Measurements from ENCODE around the gene AP2S1. TPM values are rescaled to one million over a fixed set of nuclear protein-coding genes. Genes with fewer than 3 reads are reported as not detected.

The AP2S1 gene
- total and polyA plus RNA-seq, 2 of the 8 experiments (the other 6 are each of a cell fraction or from before 2014, with no cell fraction given), result 195 to 211 TPM

- no peak for FAIRE-seq
- no peak overlapping the region for H2AK5ac ChIP-seq (ENCODE audit: low read depth, low read length)
- no peak overlapping the region for H3K4me3 ChIP-seq (ENCODE audit: extremely low read depth in 1 of 4, insufficient read depth in 2 of 4, low read depth in 3 of 4, low read length in 4 of 4)
- peaks cover 1% of the 10 kb centered on the region; the same call in 1 of the 2 replicates for H3K23me2 ChIP-seq (ENCODE audit: low read depth, low read length)
- no peak overlapping the region for H4K8ac ChIP-seq (ENCODE audit: extremely low read depth, insufficient read depth, low read length)
- TF ChIP-seq JUN (IDR thresholded peaks at IDR 0.05; ENCODE audit: low read depth, low read length) (no peak), CEBPB (IDR thresholded peaks at IDR 0.05; ENCODE audit: low read depth, low read length) (no peak), KDM1A (IDR thresholded peaks at IDR 0.05; ENCODE audit: borderline replicate concordance, low read length) (no peak), SP4 (IDR thresholded peaks at IDR 0.05; ENCODE audit: low read length) (no peak), SP2 (IDR thresholded peaks at IDR 0.05; ENCODE audit: low read length) (no peak), BCL11A (IDR thresholded peaks at IDR 0.05; ENCODE audit: low read depth in 2 of 2, low read length in 2 of 2) (no peak), EGR1 (IDR thresholded peaks at IDR 0.05; ENCODE audit: borderline replicate concordance, low read depth, low read length) (no peak), EP300 (IDR thresholded peaks at IDR 0.05; ENCODE audit: borderline replicate concordance in 1 of 2, low read depth in 2 of 2, low read length in 2 of 2) (no peak), JUND (IDR thresholded peaks at IDR 0.05; ENCODE audit: low read length) (no peak), POLR2A (IDR thresholded peaks at IDR 0.05; ENCODE audit: control extremely low read depth in 1 of 2, low read depth in 2 of 2, low read length in 2 of 2) (no peak), MAX (IDR thresholded peaks at IDR 0.05) (no peak), TCF12 (IDR thresholded peaks at IDR 0.05; ENCODE audit: low read depth, low read length) (no peak), POLR2AphosphoS5 (IDR thresholded peaks at IDR 0.05; ENCODE audit: low read depth, low read length) (no peak)
- no peak overlapping the region for H2BK12ac ChIP-seq (ENCODE audit: low read depth, low read length)
- 0 out of 2 replicates have a peak overlapping the region, but pooled peaks have one; percentile 40 for H2BK15ac ChIP-seq (ENCODE audit: low read length)
- no peak overlapping the region for H3K9ac ChIP-seq (replicated peaks in 1 of 4; ENCODE audit: extremely low read depth in 1 of 4, low read depth in 3 of 4, low read length in 3 of 4)
- no peak overlapping the region for H3K27ac ChIP-seq (ENCODE audit: low read depth, low read length)
- H4K5ac ChIP-seq (ENCODE audit: insufficient read length, low read depth, low read length), result no peak overlapping the region
- no peak for DNase-seq (ENCODE audit: low read depth in 1 of 2, low spot score in 2 of 2)
- H3K79me1 ChIP-seq (ENCODE audit: low read depth, low read length), result no peaks in the 10 kb centered on the region
- no peak overlapping the region for H2BK20ac ChIP-seq (ENCODE audit: low read length)
- H3K4ac ChIP-seq (replicated peaks; ENCODE audit: insufficient read length, low read depth, low read length), result no peak overlapping the region
- H3K79me2 ChIP-seq (ENCODE audit: control insufficient read depth in 1 of 2, insufficient read depth in 2 of 2, low read length in 2 of 2), result no peaks in the 10 kb centered on the region
- no peak overlapping the region for H3K18ac ChIP-seq (ENCODE audit: extremely low read depth, low read length)
- H4K91ac ChIP-seq (replicated peaks; ENCODE audit: insufficient read length, low read length), result no peak overlapping the region
- H2BK120ac ChIP-seq (replicated peaks; ENCODE audit: low read depth, low read length), result no peak overlapping the region
- H3K56ac ChIP-seq (replicated peaks; ENCODE audit: insufficient read length, low read depth, low read length), result no peak overlapping the region
- no peak overlapping the region for H3K23ac ChIP-seq (ENCODE audit: insufficient read length)
- no peaks in the 10 kb centered on the region for H3K9me3 ChIP-seq (ENCODE audit: insufficient read depth in 2 of 2, low read depth in 1 of 2, low read length in 1 of 2)
- no peak overlapping the region for H2AFZ ChIP-seq (ENCODE audit: low read length)
- no peaks in the 10 kb centered on the region for H3K36me3 ChIP-seq (ENCODE audit: control insufficient read depth in 2 of 4, insufficient read depth in 4 of 4, low read length in 3 of 4)
- CTCF ChIA-PET (ENCODE audit: partially characterized antibody), result interaction anchor here (1.1 to 2.1 kb wide), 4 partner anchors 15 to 71 kb away, joined by 3 to 7 read pairs (median 4); no protein-coding TSS in a partner anchor
- no peak overlapping the region for H3K14ac ChIP-seq (ENCODE audit: insufficient read length)
- H3K4me1 ChIP-seq (replicated peaks in 1 of 4; ENCODE audit: control insufficient read depth in 3 of 4, insufficient read depth in 4 of 4, low read length in 3 of 4), result peaks cover 0 to 2% (median 0%) of the 10 kb centered on the region in 4 experiments; a peak in 1 of 7 replicates
- POLR2A ChIA-PET (ENCODE audit: partially characterized antibody), result interaction anchor here (1.4 to 8.3 kb wide), 3 partner anchors 15 to 52 kb away, joined by 3 to 68 read pairs (median 3); partner anchors contain the start of gene SLC1A5
- H2BK5ac ChIP-seq (ENCODE audit: low read depth, low read length), result no peak overlapping the region
- no peaks in the 10 kb centered on the region for H4K20me1 ChIP-seq (replicated peaks in 1 of 2; ENCODE audit: control insufficient read depth in 1 of 2, insufficient read depth in 2 of 2, low read length in 2 of 2)
- no peaks in the 10 kb centered on the region for H3K27me3 ChIP-seq (replicated peaks in 1 of 4; ENCODE audit: control insufficient read depth in 3 of 4, extremely low read depth in 1 of 4, insufficient read depth in 3 of 4, low read length in 3 of 4)
- WGBS, 2 experiments (ENCODE audit: extremely low coverage in 1 of 2, insufficient coverage in 1 of 2, insufficient read length in 1 of 2, insufficient replicate concordance in 2 of 2, low coverage in 1 of 2, low lambda C conversion rate in 2 of 2, missing lambda C conversion rate in 1 of 2), result 92% methylated on average over 20 of the region's 21 CpGs; no CpG with 5 or more reads in 1 of the 2 experiments
- H3K4me2 ChIP-seq (ENCODE audit: insufficient read depth in 1 of 2, low read depth in 2 of 2, low read length in 2 of 2), result no peak overlapping the region
Measured at GRCh38 chr19:46824890-46825730, 25.5 kb downstream of the AP2S1 start.

Measured in H1 (cell line).